Occipital lobe (tissue), 2 donors: ENCODE data around the gene STARD10. TPM values are rescaled to one million over a fixed set of nuclear protein-coding genes. Genes with fewer than 3 reads are reported as not detected.
"Not testable (repeated sequence)": the region's sequence is repeated elsewhere in the genome, so short reads cannot be mapped to it uniquely, and the experiment has no call there.

Experiments used
- DNase-seq: peaks from one replicate; lab custom pipeline; 2025; lab: John Stamatoyannopoulos, UW
- total RNA-seq: library from RNA; depleted of rRNA; stranded (reverse); fragments of >200 nt; gene quantifications from one replicate; pipeline ENCODE4 v1.2.3, GENCODE V29; 2014

Gene STARD10
- total RNA-seq: 20.4 TPM

GRCh38 chr11:72793425-72794367 lies at the start of gene STARD10:
TSS of gene STARD10 (minus strand) at chr11:72794047. CDS start at chr11:72781181, 12,866 bp downstream.
- peak; percentile 92 for DNase-seq

GRCh38 chr11:72842653-72843330 lies 48.9 kb upstream of the STARD10 start:
- DNase-seq: no peak

- no peak for DNase-seq
These were observed 48.3 kb upstream of the STARD10 start for GRCh38 chr11:72842126-72842525.

GRCh38 chr11:72841397-72841796 lies 47.5 kb upstream of the STARD10 start:
- no peak for DNase-seq

GRCh38 chr11:72840780-72841179 lies 46.9 kb upstream of the STARD10 start:
- no peak for DNase-seq

GRCh38 chr11:72838691-72839305 lies 45.0 kb upstream of the STARD10 start:
- no peak for DNase-seq

GRCh38 chr11:72836111-72836510 lies 42.3 kb upstream of the STARD10 start:
- DNase-seq: no peak

GRCh38 chr11:72834905-72835304 lies 41.1 kb upstream of the STARD10 start:
- DNase-seq: no peak

GRCh38 chr11:72833811-72834493 lies 40.1 kb upstream of the STARD10 start:
- no peak for DNase-seq

GRCh38 chr11:72833083-72833733 lies 39.4 kb upstream of the STARD10 start:
- no peak for DNase-seq

- no peak for DNase-seq
These were observed 38.6 kb upstream of the STARD10 start for GRCh38 chr11:72832301-72833082.

- peak; percentile 68 for DNase-seq
These were observed 37.9 kb upstream of the STARD10 start for GRCh38 chr11:72831521-72832300.

GRCh38 chr11:72829884-72830533 lies 36.2 kb upstream of the STARD10 start:
- no peak for DNase-seq

GRCh38 chr11:72829178-72829577 lies 35.3 kb upstream of the STARD10 start:
- no peak for DNase-seq

- DNase-seq: no peak
These were observed 34.9 kb upstream of the STARD10 start for GRCh38 chr11:72828692-72829101.

- DNase-seq: no peak
These were observed 34.3 kb upstream of the STARD10 start for GRCh38 chr11:72828081-72828567.

- not testable (repeated sequence) for DNase-seq
These were observed 33.8 kb upstream of the STARD10 start for GRCh38 chr11:72827656-72828055.

- DNase-seq: no peak
These were observed 33.2 kb upstream of the STARD10 start for GRCh38 chr11:72826942-72827480.
